GM12872 (cell line): ENCODE measurements around the gene KLF6.

Experiments
- CTCF ChIP-seq: IDR thresholded peaks from 3 replicates; pipeline ENCODE4 v1.5.1; 2011; ENCODE audit warnings: low read depth, mild to moderate bottlenecking, low read length, moderate library complexity; ENCODE audit not compliant: insufficient read depth

KLF6 gene

DNA sequence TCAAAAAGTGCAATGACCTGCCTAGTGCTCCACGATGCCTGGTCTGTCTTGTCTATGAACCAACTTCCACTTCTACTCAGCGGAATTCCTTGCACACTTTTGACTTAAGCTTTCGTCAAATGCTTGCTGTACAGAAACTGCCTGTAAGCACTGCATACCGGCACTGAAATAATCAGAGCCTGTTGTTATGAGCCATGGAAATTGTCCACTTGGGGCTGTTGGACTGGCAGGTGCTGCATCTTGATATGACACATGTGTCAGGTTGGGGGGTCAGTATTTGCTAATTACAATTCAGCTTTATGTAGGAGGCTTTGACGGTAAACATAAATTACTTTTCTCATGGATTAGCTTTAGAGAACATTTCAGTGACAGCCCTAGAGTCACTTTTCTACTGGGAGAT lies 32.0 kb upstream of the KLF6 start:
- TF ChIP-seq CTCF: no peak

DNA sequence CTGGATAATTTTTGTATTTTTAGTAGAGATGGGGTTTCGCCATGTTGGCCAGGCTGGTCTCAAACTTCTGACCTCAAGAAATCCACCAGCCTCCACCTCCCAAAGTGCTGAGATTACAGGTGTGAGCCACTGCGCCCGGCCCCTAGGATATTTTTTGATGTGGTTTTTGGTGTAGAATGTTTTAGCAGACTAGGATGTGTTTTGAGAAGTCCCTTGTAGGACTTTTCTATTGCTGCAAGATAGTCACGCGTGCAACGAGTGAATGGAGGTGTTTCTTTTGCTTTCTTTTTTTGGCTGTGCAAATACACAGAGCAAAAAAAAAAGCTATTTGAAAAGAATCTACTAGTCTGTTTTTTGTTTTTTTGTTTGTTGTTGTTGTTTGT lies 29.8 kb upstream of the KLF6 start:
- no peak for TF ChIP-seq CTCF

- no peak for TF ChIP-seq CTCF
These were observed 29.2 kb upstream of the KLF6 start for GRCh38 chr10:3813986-3814837.

GRCh38 chr10:3813267-3813666 lies 28.3 kb upstream of the KLF6 start:
- no peak for TF ChIP-seq CTCF

GRCh38 chr10:3812141-3812540 lies 27.1 kb upstream of the KLF6 start:
- no peak for TF ChIP-seq CTCF

DNA sequence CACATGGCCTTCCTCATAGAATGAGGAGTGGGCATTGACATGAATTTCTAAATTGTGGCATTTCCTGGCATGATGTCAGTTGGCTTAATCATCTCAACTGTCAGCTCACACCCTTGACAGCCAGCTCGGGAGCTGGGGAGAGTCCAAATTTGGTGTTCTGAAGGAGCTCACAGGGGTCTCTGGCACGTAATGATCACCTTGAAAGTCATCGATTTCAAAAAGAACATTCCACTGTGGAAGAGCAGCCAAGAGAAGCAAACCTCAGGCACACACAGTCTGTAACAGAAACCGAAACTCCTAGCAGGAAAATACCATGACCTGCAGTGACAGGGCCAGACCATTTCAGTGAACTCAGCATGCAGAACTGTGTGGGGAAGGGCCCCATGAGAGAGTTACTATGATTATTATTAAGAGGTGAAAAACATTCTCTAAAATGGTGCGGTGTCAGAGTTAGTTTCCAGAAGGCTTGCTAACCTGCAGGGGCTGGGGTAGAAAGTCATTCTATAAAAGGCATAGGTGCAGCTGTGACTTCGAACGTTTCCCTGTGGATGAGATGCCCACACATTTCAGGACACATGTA lies 26.4 kb upstream of the KLF6 start:
- no peak for TF ChIP-seq CTCF

DNA sequence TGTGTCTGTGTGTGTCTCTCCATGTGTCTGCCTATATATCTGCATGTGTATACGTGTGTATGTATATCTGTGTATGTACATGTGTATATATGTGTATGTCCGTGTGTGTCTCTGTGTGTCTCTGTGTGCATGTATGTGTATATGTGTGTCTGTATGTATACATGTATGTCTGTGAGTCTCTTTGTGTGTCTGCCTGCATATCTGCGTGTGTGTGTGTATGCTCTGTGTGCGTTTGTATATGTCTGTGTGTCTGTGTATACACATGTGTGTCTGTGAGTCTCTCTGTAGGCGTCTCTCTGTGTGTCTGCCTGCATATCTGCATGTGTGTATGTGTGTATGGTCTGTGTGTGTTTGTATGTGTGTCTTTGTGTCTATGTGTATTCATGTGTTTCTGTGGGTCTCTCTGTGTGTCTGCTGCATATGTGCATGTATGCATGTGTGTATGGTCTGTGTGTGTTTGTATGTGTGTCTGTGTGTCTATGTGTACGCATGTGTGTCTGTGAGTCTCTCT lies 23.7 kb upstream of the KLF6 start:
- no peak for TF ChIP-seq CTCF
